ENCODE measurements around the gene THEMIS. TPM values are rescaled to one million over a fixed set of nuclear protein-coding genes. Genes with fewer than 3 reads are reported as not detected.

The THEMIS gene
- total and polyA plus RNA-seq, 2 experiments from 2014 or later, result not detected

- ATAC-seq (no peak), DNase-seq (ENCODE audit: low spot score) (no peak)
- H4K20me1 ChIP-seq (replicated peaks; ENCODE audit: insufficient read depth), result no peaks in the 10 kb centered on the region
- no peaks in the 10 kb centered on the region for H3K27me3 ChIP-seq (ENCODE audit: insufficient read depth)
- no peaks in the 10 kb centered on the region for H3K36me3 ChIP-seq (ENCODE audit: insufficient read depth)
- no peaks in the 10 kb centered on the region for H3K4me1 ChIP-seq (ENCODE audit: insufficient read depth)
- no peak overlapping the region for H3K4me3 ChIP-seq
- no peak overlapping the region for H3K4me3 Mint-ChIP-seq
- no peaks in the 10 kb centered on the region for H3K79me2 ChIP-seq (replicated peaks; ENCODE audit: insufficient read depth)
- H3K36me3 Mint-ChIP-seq (ENCODE audit: low read depth), result no peaks in the 10 kb centered on the region
- peaks cover 3% of the 10 kb centered on the region; the same call in 1 of the 3 replicates for H3K9me3 Mint-ChIP-seq
- H3K27ac ChIP-seq (ENCODE audit: low read depth), result no peak overlapping the region
- no peaks in the 10 kb centered on the region for H3K9me2 ChIP-seq (ENCODE audit: insufficient read depth)
- no peaks in the 10 kb centered on the region for H3K27me3 Mint-ChIP-seq (ENCODE audit: insufficient read depth, low read depth, poor library complexity)
- no peak overlapping the region for H2AFZ ChIP-seq
- no peak overlapping the region for H3K27ac Mint-ChIP-seq
- no peaks in the 10 kb centered on the region for H3F3A ChIP-seq (replicated peaks; ENCODE audit: low read depth)
- TF ChIP-seq REST (IDR thresholded peaks at IDR 0.05; ENCODE audit: unreplicated experiment), result no peak
- TF ChIP-seq STAT1 (IDR thresholded peaks at IDR 0.05; ENCODE audit: unreplicated experiment), result no peak
- TF ChIP-seq EZH2phosphoT487 (IDR thresholded peaks at IDR 0.05; ENCODE audit: unreplicated experiment), result no peak
- TF ChIP-seq ZNF331 (CRISPR knock-in tag; IDR thresholded peaks at IDR 0.05; ENCODE audit: low read depth), result no peak
- TF ChIP-seq CREB1 (CRISPR knock-in tag; IDR thresholded peaks at IDR 0.05; ENCODE audit: low read depth), result no peak
- no peak for TF ChIP-seq CTCF (conservative IDR thresholded peaks at IDR 0.05; ENCODE audit: low read depth in 2 of 2)
- TF ChIP-seq NANOG (IDR thresholded peaks at IDR 0.05; ENCODE audit: borderline replicate concordance), result no peak
- TF ChIP-seq JUNB (IDR thresholded peaks at IDR 0.05; ENCODE audit: unreplicated experiment), result no peak
- no peak for TF ChIP-seq ETS1 (IDR thresholded peaks at IDR 0.05)
- no peak for TF ChIP-seq ZNF462 (CRISPR knock-in tag; IDR thresholded peaks at IDR 0.05)
- TF ChIP-seq EZH2 (IDR thresholded peaks at IDR 0.05; ENCODE audit: low read depth, unreplicated experiment), result no peak
- no peak for TF ChIP-seq ZNF114 (CRISPR knock-in tag; IDR thresholded peaks at IDR 0.05)
- TF ChIP-seq POLR2AphosphoS5 (IDR thresholded peaks at IDR 0.05; ENCODE audit: low read depth), result no peak
- H3K4me1 Mint-ChIP-seq, result no peaks in the 10 kb centered on the region
- no peak overlapping the region for H3K4me2 ChIP-seq
Measured at GRCh38 chr6:127775371-127775770, 125.5 kb downstream of the THEMIS start.
